ENCODE data around the gene PHF11. TPM values are rescaled to one million over a fixed set of nuclear protein-coding genes. Genes with fewer than 3 reads are reported as not detected.

Gene PHF11
- total RNA-seq, 1 donor from 2014 or later, result 57.4 TPM

Other genes starting within 250 kb of the PHF11 start
- 0.96 TPM for gene CDADC1, start 248.0 kb upstream of the PHF11 start, total RNA-seq
- 30.1 TPM for gene CAB39L, start 51.9 kb upstream of the PHF11 start, total RNA-seq
- 7.2 TPM for gene SETDB2, start 51.7 kb upstream of the PHF11 start, total RNA-seq
- 2.0 TPM for gene RCBTB1, start 89.6 kb downstream of the PHF11 start, total RNA-seq
- 0.43 TPM for gene ARL11, start 132.6 kb downstream of the PHF11 start, total RNA-seq
- 18.3 TPM for gene EBPL, start 195.5 kb downstream of the PHF11 start, total RNA-seq